K562 (cell line): ENCODE results near the gene TNFSF13B. TPM values are rescaled to one million over a fixed set of nuclear protein-coding genes. Genes with fewer than 3 reads are reported as not detected.

Experiments
- ATAC-seq: fragments of 200-7000 bp; cut with Tn5 transposase; 3 replicates; pipeline ENCODE4 v1.9.1; 2020; ENCODE audit warnings: moderate library complexity
- BruUV-seq: library from RNA; stranded (reverse); fragments of 400-500 nt; replicated peaks from 2 replicates; lab custom pipeline; 2021; lab: Mats Ljungman, UMichigan
- CTCF ChIA-PET: fragments of 300-600 bp; formaldehyde crosslinking; extraction: SDS; loops from one replicate; lab custom pipeline; 2021; ENCODE audit warnings: low intra/inter-chr PET ratio; lab: Yijun Ruan, JAX
- POLR2A ChIA-PET: fragments of 300-600, 350-650 bp; sonication (Branson Sonifier 250); formaldehyde crosslinking; extraction: SDS; loops from one replicate; lab custom pipeline; 2021; ENCODE audit warnings: antibody characterized with exemption, inconsistent platforms; lab: Yijun Ruan, JAX
- DNase-seq, 4 experiments: peaks; one replicate each; pipeline versions ENCODE4 v3.0.0 to v3.0.0-alpha.2; 2011 to 2018; ENCODE audit warnings: low spot score in 3 of 4, mixed read lengths in 3 of 4; ENCODE audit errors: extremely low read depth in 1 of 4
- FAIRE-seq: peaks from 2 replicates; lab custom pipeline; 2011; peaks lifted over from hg19 to GRCh38; lab: Jason Lieb, UNC
- H2AFZ ChIP-seq: 2 replicates; pipeline ENCODE4 v1.6.0; 2011; ENCODE audit warnings: low read depth, low read length, control low read depth, inconsistent platforms
- H3K27ac ChIP-seq: fragments of 200-600 bp; 3 replicates; pipeline ENCODE4 v1.8.0; 2011; ENCODE audit warnings: low read depth, mild to moderate bottlenecking, control low read depth, inconsistent platforms, low read length, moderate library complexity, mixed read lengths; ENCODE audit errors: extremely low read depth
- H3K27me3 ChIP-seq, 2 experiments: fragments of 300-600 bp in 1 of 2; 2 replicates in 1 of 2; 3 replicates in 1 of 2; pipeline versions ENCODE4 v1.6.0 to v1.8.0; 2011; ENCODE audit warnings: inconsistent platforms in 2 of 2, low read length in 2 of 2, mild to moderate bottlenecking in 1 of 2, mixed read lengths in 1 of 2, moderate library complexity in 1 of 2; ENCODE audit not compliant: control insufficient read depth in 2 of 2, insufficient read depth in 2 of 2
- H3K36me3 ChIP-seq: fragments of 300-600 bp; 3 replicates; pipeline ENCODE4 v1.8.0; 2011; ENCODE audit warnings: mild to moderate bottlenecking, low read length, inconsistent platforms; ENCODE audit not compliant: control insufficient read depth, insufficient read depth
- H3K4me1 ChIP-seq, 2 experiments: fragments of 200-600 bp in 1 of 2; replicated peaks in 1 of 2; 2 replicates in 1 of 2; 3 replicates in 1 of 2; pipeline versions ENCODE4 v1.5.1 to v1.8.0; 2011; ENCODE audit warnings: inconsistent platforms in 2 of 2, low read length in 2 of 2, mild to moderate bottlenecking in 1 of 2, mixed read lengths in 1 of 2, moderate library complexity in 1 of 2; ENCODE audit not compliant: control insufficient read depth in 2 of 2, insufficient read depth in 2 of 2
- H3K4me2 ChIP-seq: 2 replicates; pipeline ENCODE4 v1.6.1; 2011; ENCODE audit warnings: low read length, control low read depth, inconsistent platforms, mixed read lengths; ENCODE audit not compliant: insufficient read depth
- H3K4me3 ChIP-seq: fragments of 200-600 bp; sonication (generic), shearing (Covaris generic); 2 replicates; pipeline ENCODE4 v1.5.1; 2016; ENCODE audit warnings: control low read depth, inconsistent platforms
- H3K79me2 ChIP-seq: fragments of 200-600 bp; 3 replicates; pipeline ENCODE4 v1.8.0; 2011; ENCODE audit warnings: low read length, inconsistent platforms; ENCODE audit not compliant: control insufficient read depth, insufficient read depth
- H3K9ac ChIP-seq, 2 experiments: 2 replicates each; pipeline versions ENCODE4 v1.6.0 to v1.6.1; 2011; ENCODE audit warnings: low read depth in 2 of 2, low read length in 2 of 2, control low read depth in 1 of 2, inconsistent platforms in 1 of 2, mild to moderate bottlenecking in 1 of 2, mixed read lengths in 1 of 2; ENCODE audit not compliant: insufficient read depth in 1 of 2
- H3K9me1 ChIP-seq: one replicate; pipeline ENCODE4 v1.6.0; 2011; ENCODE audit warnings: inconsistent platforms, mild to moderate bottlenecking, low read length, moderate library complexity; ENCODE audit not compliant: control insufficient read depth, insufficient read depth
- H3K9me3 ChIP-seq: replicated peaks from 2 replicates; pipeline ENCODE4 v1.5.1; 2011; ENCODE audit warnings: low read depth, low read length, inconsistent platforms; ENCODE audit not compliant: control insufficient read depth, insufficient read depth
- H4K20me1 ChIP-seq: replicated peaks from 2 replicates; pipeline ENCODE4 v1.6.1; 2011; ENCODE audit warnings: low read length, inconsistent platforms, mixed read lengths; ENCODE audit not compliant: control insufficient read depth, insufficient read depth
- CBX3 ChIP-seq, 2 experiments: IDR thresholded peaks; 1 replicate in 1 of 2; 2 replicates in 1 of 2; pipeline ENCODE4 v1.6.1; 2012; ENCODE audit warnings: inconsistent platforms in 2 of 2, low read length in 2 of 2, borderline replicate concordance in 1 of 2, control low read depth in 1 of 2
- HLTF ChIP-seq: fragments of 450-650 bp; IDR thresholded peaks from 2 replicates; pipeline ENCODE4 v1.6.1; 2016
- LCOR ChIP-seq: sonication (generic); formaldehyde crosslinking; IDR thresholded peaks from 2 replicates; pipeline ENCODE4 v1.8.0; 2022; ENCODE audit warnings: mild to moderate bottlenecking, missing genetic modification reagents
- NFRKB ChIP-seq: fragments of 450-650 bp; IDR thresholded peaks from 2 replicates; pipeline ENCODE4 v1.6.1; 2016; ENCODE audit warnings: low read depth
- PHB ChIP-seq: fragments of 250-450 bp; sonication (Bioruptor Pico); IDR thresholded peaks from 2 replicates; pipeline ENCODE4 v1.5.0; 2021
- RBBP5 ChIP-seq: fragments of 200-600 bp; sonication (generic); IDR thresholded peaks from 2 replicates; pipeline ENCODE4 v1.6.1; 2012; ENCODE audit warnings: borderline replicate concordance, mild to moderate bottlenecking, low read length, control low read depth, inconsistent platforms; ENCODE audit not compliant: insufficient read depth, poor library complexity, severe bottlenecking
- SMC3 ChIP-seq: conservative IDR thresholded peaks from 2 replicates; pipeline ENCODE4 v1.6.1; 2011; ENCODE audit warnings: low read depth, low read length, improper control_type of control experiment; ENCODE audit not compliant: insufficient read depth
- SP2 ChIP-seq: IDR thresholded peaks from 2 replicates; pipeline ENCODE4 v1.6.1; 2011; ENCODE audit warnings: mild to moderate bottlenecking, low read depth, low read length, moderate library complexity; ENCODE audit not compliant: poor library complexity, severe bottlenecking; ENCODE audit errors: extremely low read depth
- U2AF1 ChIP-seq: fragments of 200-400 bp; formaldehyde crosslinking; optimal IDR thresholded peaks from 2 replicates; pipeline ENCODE3; 2017; ENCODE audit warnings: mild to moderate bottlenecking, low read depth, low read length, moderate library complexity
- WGBS: fragments of 100-300 bp; shearing (Covaris generic); methylation state at CpG from one replicate; pipeline ENCODE4 v1.1.6; 2016; ENCODE audit warnings: low coverage, mixed read lengths; ENCODE audit not compliant: insufficient coverage; ENCODE audit errors: missing lambda C conversion rate; 5-methylcytosine and 5-hydroxymethylcytosine counted together
- in situ Hi-C: fragments of 300-500 bp; cut with MboI; formaldehyde crosslinking; loops from 4 replicates; pipeline ENCODE4 v1.15.0; 2018; ENCODE audit warnings: inconsistent platforms, mixed read lengths
- intact Hi-C: fragments of 100-400 bp; cut with micrococcal nuclease; formaldehyde crosslinking; loops from 2 replicates; pipeline ENCODE4 v1.14.2; 2022
- polyA plus RNA-seq, 8 experiments: library from polyadenylated mRNA; depleted of rRNA in 4 of 8; stranded (reverse) in 5 of 8; unstranded in 3 of 8; fragments of >200 nt; fragmentation: Nextera tagmentation in 2 of 8; fragmentation: Illumina TruSeq in 1 of 8; extraction: Ambion mirVana in 2 of 8; extraction: Trizol in 1 of 8; gene quantifications; 2 replicates each; pipeline versions ENCODE4 v1.2.1 to v1.2.3, GENCODE V29; 2011 to 2014; ENCODE audit warnings: inconsistent platforms in 1 of 8, missing spikeins in 1 of 8
- total RNA-seq, 7 experiments: library from RNA; depleted of rRNA in 6 of 7; stranded (reverse); fragments of >200 nt in 6 of 7; fragmentation: Illumina TruSeq in 2 of 7; extraction: Trizol in 2 of 7; gene quantifications; 2 replicates each; pipeline versions ENCODE4 v1.2.1 to v1.2.3, GENCODE V29; 2011 to 2021; ENCODE audit warnings: low replicate concordance in 1 of 7
- TF ChIP-seq, protein P1 (sequence below): fragments of 250-450 bp; sonication (Bioruptor Pico); IDR thresholded peaks from 2 replicates; pipeline ENCODE4 v1.4.0; 2020; ENCODE audit warnings: mild to moderate bottlenecking, moderate library complexity

The TNFSF13B gene
- total and polyA plus RNA-seq, 9 of the 15 experiments (the other 6 are each of a cell fraction or from before 2014, with no cell fraction given), result 1.1 to 2.1 (median 1.5) TPM

DNA sequence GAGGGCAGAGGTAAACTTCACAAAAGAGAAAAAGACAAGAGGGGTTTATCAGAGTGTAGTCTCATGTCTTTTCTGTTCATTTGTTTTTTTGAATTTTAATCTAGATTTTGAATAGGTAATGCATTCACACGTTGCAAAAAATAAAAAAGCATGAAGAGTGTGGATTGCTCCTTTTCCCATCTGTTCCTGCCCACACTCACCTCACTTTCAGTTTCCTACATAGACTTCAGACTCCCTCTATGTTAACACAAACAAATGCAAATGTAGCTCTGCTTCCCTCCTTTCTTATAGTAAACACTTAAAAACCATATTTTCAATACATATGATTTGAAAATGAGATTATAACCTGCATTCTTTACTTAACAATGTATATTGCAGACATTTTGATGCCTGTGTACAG is 20.3 kb downstream of the TNFSF13B start:
- Histone ChIP-seq H3K4me1 (no peaks in the 10 kb centered on the region), H3K27me3 (no peaks in the 10 kb centered on the region), H4K20me1 (no peaks in the 10 kb centered on the region), H3K9ac (no peak overlapping the region), H3K9me3 (no peaks in the 10 kb centered on the region), H3K79me2 (no peaks in the 10 kb centered on the region), H2AFZ (no peak overlapping the region), H3K9me1 (no peaks in the 10 kb centered on the region), H3K4me3 (no peak overlapping the region), H3K27ac (no peak overlapping the region), H3K36me3 (no peaks in the 10 kb centered on the region), H3K4me2 (no peak overlapping the region)
- FAIRE-seq (no peak), DNase-seq (no peak), ATAC-seq (no peak)
- ChIA-PET POLR2A (no interaction called here), CTCF (no interaction called here)
- in situ Hi-C loops, result no loop called here
- WGBS, result 0% methylated on average over 1 of the region's 1 CpG
- intact Hi-C loops, result no loop called here
- no TSS peak for BruUV-seq
- TF ChIP-seq LCOR (CRISPR knock-in tag) (no peak), U2AF1 (no peak), NFRKB (no peak), CBX3 (IDR thresholded peaks at IDR 0.05; ENCODE audit: borderline replicate concordance in 1 of 2, low read length in 2 of 2) (no peak), PHB (CRISPR knock-in tag) (no peak), SMC3 (no peak), HLTF (no peak), SP2 (no peak), RBBP5 (no peak)
- TF ChIP-seq, protein P1, sequence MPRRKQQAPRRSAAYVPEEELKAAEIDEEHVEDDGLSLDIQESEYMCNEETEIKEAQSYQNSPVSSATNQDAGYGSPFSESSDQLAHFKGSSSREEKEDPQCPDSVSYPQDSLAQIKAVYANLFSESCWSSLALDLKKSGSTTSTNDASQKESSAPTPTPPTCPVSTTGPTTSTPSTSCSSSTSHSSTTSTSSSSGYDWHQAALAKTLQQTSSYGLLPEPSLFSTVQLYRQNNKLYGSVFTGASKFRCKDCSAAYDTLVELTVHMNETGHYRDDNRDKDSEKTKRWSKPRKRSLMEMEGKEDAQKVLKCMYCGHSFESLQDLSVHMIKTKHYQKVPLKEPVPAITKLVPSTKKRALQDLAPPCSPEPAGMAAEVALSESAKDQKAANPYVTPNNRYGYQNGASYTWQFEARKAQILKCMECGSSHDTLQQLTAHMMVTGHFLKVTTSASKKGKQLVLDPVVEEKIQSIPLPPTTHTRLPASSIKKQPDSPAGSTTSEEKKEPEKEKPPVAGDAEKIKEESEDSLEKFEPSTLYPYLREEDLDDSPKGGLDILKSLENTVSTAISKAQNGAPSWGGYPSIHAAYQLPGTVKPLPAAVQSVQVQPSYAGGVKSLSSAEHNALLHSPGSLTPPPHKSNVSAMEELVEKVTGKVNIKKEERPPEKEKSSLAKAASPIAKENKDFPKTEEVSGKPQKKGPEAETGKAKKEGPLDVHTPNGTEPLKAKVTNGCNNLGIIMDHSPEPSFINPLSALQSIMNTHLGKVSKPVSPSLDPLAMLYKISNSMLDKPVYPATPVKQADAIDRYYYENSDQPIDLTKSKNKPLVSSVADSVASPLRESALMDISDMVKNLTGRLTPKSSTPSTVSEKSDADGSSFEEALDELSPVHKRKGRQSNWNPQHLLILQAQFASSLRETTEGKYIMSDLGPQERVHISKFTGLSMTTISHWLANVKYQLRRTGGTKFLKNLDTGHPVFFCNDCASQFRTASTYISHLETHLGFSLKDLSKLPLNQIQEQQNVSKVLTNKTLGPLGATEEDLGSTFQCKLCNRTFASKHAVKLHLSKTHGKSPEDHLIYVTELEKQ (CRISPR knock-in tag), result no peak
